Measurements from ENCODE around the gene MAPK10. TPM values are rescaled to one million over a fixed set of nuclear protein-coding genes. Genes with fewer than 3 reads are reported as not detected.

MAPK10 gene
- total RNA-seq, 4 donors from 2014 or later = 1.7 to 8.6 (median 4.4) TPM

- no peaks in the 10 kb centered on the region for H3K27me3 ChIP-seq
- DNase-seq = no peak
- intact Hi-C loops (cut with DNase I) = no loop called here
- no peak overlapping the region for H3K27ac ChIP-seq
- no peaks in the 10 kb centered on the region for H3K36me3 ChIP-seq
- H3K9me3 ChIP-seq = no peaks in the 10 kb centered on the region
- WGBS, 2 donors = 69 to 73% methylated on average over 1 of the region's 1 CpG
- H3K4me1 ChIP-seq = no peaks in the 10 kb centered on the region
- no peak for TF ChIP-seq POLR2A (IDR thresholded peaks at IDR 0.05)
- no peak for TF ChIP-seq CTCF (IDR thresholded peaks at IDR 0.05)
- H3K4me3 ChIP-seq = no peak overlapping the region
Observed at GRCh38 chr4:86250006-86250405, 109.8 kb downstream of the MAPK10 start.

GRCh38 chr4:86249074-86249473, 110.8 kb downstream of the MAPK10 start:
- 89 to 94% methylated on average over 2 of the region's 2 CpGs for WGBS, 2 donors
- no peaks in the 10 kb centered on the region for H3K27me3 ChIP-seq
- no peaks in the 10 kb centered on the region for H3K9me3 ChIP-seq
- H3K27ac ChIP-seq = no peak overlapping the region
- H3K4me3 ChIP-seq = no peak overlapping the region
- H3K36me3 ChIP-seq = no peaks in the 10 kb centered on the region
- DNase-seq = no peak
- no peaks in the 10 kb centered on the region for H3K4me1 ChIP-seq
- intact Hi-C loops (cut with DNase I) = no loop called here
- TF ChIP-seq POLR2A (IDR thresholded peaks at IDR 0.05) = no peak

GRCh38 chr4:86247906-86248305, 111.9 kb downstream of the MAPK10 start:
- Histone ChIP-seq H3K36me3 (no peaks in the 10 kb centered on the region), H3K4me1 (no peaks in the 10 kb centered on the region), H3K27me3 (no peaks in the 10 kb centered on the region), H3K4me3 (no peak overlapping the region), H3K27ac (no peak overlapping the region), H3K9me3 (no peaks in the 10 kb centered on the region)
- 75 to 87% methylated on average over 3 of the region's 3 CpGs for WGBS, 2 donors
- no peak for DNase-seq
- TF ChIP-seq POLR2A (IDR thresholded peaks at IDR 0.05) = no peak
- TF ChIP-seq CTCF (IDR thresholded peaks at IDR 0.05) = no peak
- intact Hi-C loops (cut with DNase I) = no loop called here

- intact Hi-C loops (cut with DNase I) = no loop called here
- 25 to 36% methylated on average over 1 of the region's 1 CpG for WGBS, 2 donors
- Histone ChIP-seq H3K27me3 (no peaks in the 10 kb centered on the region), H3K27ac (no peak overlapping the region), H3K4me1 (no peaks in the 10 kb centered on the region), H3K9me3 (no peaks in the 10 kb centered on the region), H3K4me3 (no peak overlapping the region), H3K36me3 (no peaks in the 10 kb centered on the region)
- no peak for DNase-seq
- TF ChIP-seq POLR2A (IDR thresholded peaks at IDR 0.05) (no peak), CTCF (IDR thresholded peaks at IDR 0.05) (no peak)
Observed at GRCh38 chr4:86247320-86247719, 112.5 kb downstream of the MAPK10 start.

GRCh38 chr4:86243750-86244149, 116.1 kb downstream of the MAPK10 start:
- TF ChIP-seq CTCF (IDR thresholded peaks at IDR 0.05) = no peak
- TF ChIP-seq POLR2A (IDR thresholded peaks at IDR 0.05) = no peak
- 75 to 92% methylated on average over 3 of the region's 3 CpGs for WGBS, 2 donors
- Histone ChIP-seq H3K4me1 (no peaks in the 10 kb centered on the region), H3K27me3 (no peaks in the 10 kb centered on the region), H3K4me3 (no peak overlapping the region), H3K36me3 (no peaks in the 10 kb centered on the region), H3K27ac (no peak overlapping the region), H3K9me3 (no peaks in the 10 kb centered on the region)
- no peak for DNase-seq
- intact Hi-C loops (cut with DNase I) = no loop called here

GRCh38 chr4:86242677-86243076, 117.2 kb downstream of the MAPK10 start:
- intact Hi-C loops (cut with DNase I) = no loop called here
- WGBS, 2 donors = 93 to 100% methylated on average over 1 to 9 of the region's 14 CpGs
- no peaks in the 10 kb centered on the region for H3K4me1 ChIP-seq
- no peaks in the 10 kb centered on the region for H3K27me3 ChIP-seq
- H3K36me3 ChIP-seq = no peaks in the 10 kb centered on the region
- no peak for DNase-seq
- no peak overlapping the region for H3K27ac ChIP-seq
- H3K9me3 ChIP-seq = peaks cover 0 to 4% (median 0%) of the 10 kb centered on the region in 3 donors
- TF ChIP-seq POLR2A (IDR thresholded peaks at IDR 0.05) (no peak), CTCF (IDR thresholded peaks at IDR 0.05) (no peak)
- no peak overlapping the region for H3K4me3 ChIP-seq
